Caco-2 (cell line): ENCODE data around the gene ACKR2. TPM values are rescaled to one million over a fixed set of nuclear protein-coding genes. Genes with fewer than 3 reads are reported as not detected.

ENCODE experiments used
- BruUV-seq: library from RNA; stranded (reverse); fragments of 400-500 nt; replicated peaks from 2 replicates; lab custom pipeline; 2021; lab: Mats Ljungman, UMichigan
- CTCF ChIA-PET: fragments of 300-600 bp; sonication (Branson Sonifier 250); formaldehyde crosslinking; loops from one replicate; lab custom pipeline; 2022; ENCODE audit warnings: antibody characterized with exemption; lab: Charles Lee
- POLR2A ChIA-PET: fragments of 300-600 bp; sonication (Branson Sonifier 250); formaldehyde crosslinking; loops from one replicate; lab custom pipeline; 2022; ENCODE audit warnings: antibody characterized with exemption; lab: Charles Lee
- DNase-seq, 2 experiments: peaks; one replicate each; pipeline versions ENCODE4 v3.0.0 to v3.0.0-alpha.2; 2020 to 2022
- H3K27me3 ChIP-seq: replicated peaks from 2 replicates; pipeline ENCODE4 v1.6.0; 2011; ENCODE audit warnings: low read length; ENCODE audit not compliant: control insufficient read depth, insufficient read depth
- H3K36me3 ChIP-seq: 2 replicates; pipeline ENCODE4 v1.5.1; 2011; ENCODE audit warnings: low read length; ENCODE audit not compliant: control insufficient read depth, insufficient read depth
- H3K4me1 ChIP-seq: fragments of 250-450 bp; sonication (Bioruptor Pico); 2 replicates; pipeline ENCODE4 v1.5.1; 2020; ENCODE audit warnings: mild to moderate bottlenecking
- H3K4me3 ChIP-seq: 2 replicates; pipeline ENCODE4 v1.5.1; 2011; ENCODE audit warnings: low read depth, mild to moderate bottlenecking, control low read depth, low read length
- H3K9me3 ChIP-seq: fragments of 250-450 bp; sonication (Bioruptor Pico); 2 replicates; pipeline ENCODE4 v1.5.1; 2020; ENCODE audit warnings: mild to moderate bottlenecking, moderate library complexity
- H3K27ac Mint-ChIP-seq: one replicate; pipeline ENCODE4 v1.8.0; 2022; ENCODE audit warnings: mixed read lengths; ENCODE audit not compliant: unreplicated experiment
- H3K27me3 Mint-ChIP-seq: one replicate; pipeline ENCODE4 v1.8.0; 2022; ENCODE audit warnings: mixed read lengths; ENCODE audit not compliant: insufficient read depth, unreplicated experiment
- H3K36me3 Mint-ChIP-seq: one replicate; pipeline ENCODE4 v1.8.0; 2022; ENCODE audit warnings: mild to moderate bottlenecking, mixed read lengths; ENCODE audit not compliant: insufficient read depth, unreplicated experiment
- H3K4me1 Mint-ChIP-seq: one replicate; pipeline ENCODE4 v1.8.0; 2022; ENCODE audit warnings: low read depth, mixed read lengths; ENCODE audit not compliant: unreplicated experiment
- H3K4me3 Mint-ChIP-seq: one replicate; pipeline ENCODE4 v1.8.0; 2022; ENCODE audit warnings: mild to moderate bottlenecking, moderate library complexity, mixed read lengths; ENCODE audit not compliant: unreplicated experiment
- H3K9me3 Mint-ChIP-seq: one replicate; pipeline ENCODE4 v1.8.0; 2022; ENCODE audit warnings: mixed read lengths; ENCODE audit not compliant: unreplicated experiment
- CTCF ChIP-seq, 2 experiments: fragments of 200-600 bp in 1 of 2; IDR thresholded peaks; 1 replicate in 1 of 2; 2 replicates in 1 of 2; pipeline versions ENCODE4 v1.5.1 to v1.8.0; 2011 to 2022; ENCODE audit warnings: antibody characterized with exemption in 1 of 2, control low read depth in 1 of 2, inconsistent platforms in 1 of 2, low read depth in 1 of 2, low read length in 1 of 2, mild to moderate bottlenecking in 1 of 2, moderate library complexity in 1 of 2; ENCODE audit not compliant: insufficient read depth in 1 of 2, severe bottlenecking in 1 of 2, unreplicated experiment in 1 of 2
- intact Hi-C: fragments of 100-400 bp; cut with micrococcal nuclease; formaldehyde crosslinking; loops from one replicate; pipeline ENCODE4 v1.10.0; 2022; ENCODE audit not compliant: unreplicated experiment
- total RNA-seq: library from RNA; stranded (reverse); gene quantifications from 2 replicates; pipeline ENCODE4 v1.2.3, GENCODE V29; 2022

Gene ACKR2
- total RNA-seq, 1 experiment from 2014 or later, result 3.5 TPM

GRCh38 chr3:42822828-42823227 is 13.6 kb downstream of the ACKR2 start:
- no TSS peak for BruUV-seq
- H3K4me3 Mint-ChIP-seq, result no peak overlapping the region
- no peaks in the 10 kb centered on the region for H3K36me3 Mint-ChIP-seq
- POLR2A ChIA-PET, result no interaction called here
- Histone ChIP-seq H3K36me3 (no peaks in the 10 kb centered on the region), H3K4me3 (no peak overlapping the region), H3K27me3 (no peaks in the 10 kb centered on the region), H3K4me1 (peaks cover 20% of the 10 kb centered on the region), H3K9me3 (no peaks in the 10 kb centered on the region)
- no peak for DNase-seq
- no peak overlapping the region for H3K27ac Mint-ChIP-seq
- H3K27me3 Mint-ChIP-seq, result no peaks in the 10 kb centered on the region
- peaks cover 35% of the 10 kb centered on the region for H3K4me1 Mint-ChIP-seq
- intact Hi-C loops, result no loop called here
- CTCF ChIA-PET, result no interaction called here
- no peak for TF ChIP-seq CTCF (IDR thresholded peaks at IDR 0.05; ENCODE audit: insufficient read depth in 1 of 2, low read depth in 1 of 2, low read length in 1 of 2, severe bottlenecking in 1 of 2, unreplicated experiment in 1 of 2)
- H3K9me3 Mint-ChIP-seq, result no peaks in the 10 kb centered on the region

- intact Hi-C loops, result no loop called here
- H3K4me3 Mint-ChIP-seq, result no peak overlapping the region
- DNase-seq, result no peak
- no peaks in the 10 kb centered on the region for H3K9me3 Mint-ChIP-seq
- no TSS peak for BruUV-seq
- Histone ChIP-seq H3K27me3 (no peaks in the 10 kb centered on the region), H3K4me1 (peaks cover 23% of the 10 kb centered on the region), H3K36me3 (no peaks in the 10 kb centered on the region), H3K9me3 (no peaks in the 10 kb centered on the region), H3K4me3 (no peak overlapping the region)
- no peak overlapping the region for H3K27ac Mint-ChIP-seq
- CTCF ChIA-PET, result no interaction called here
- no peak for TF ChIP-seq CTCF (IDR thresholded peaks at IDR 0.05; ENCODE audit: insufficient read depth in 1 of 2, low read depth in 1 of 2, low read length in 1 of 2, severe bottlenecking in 1 of 2, unreplicated experiment in 1 of 2)
- H3K36me3 Mint-ChIP-seq, result no peaks in the 10 kb centered on the region
- POLR2A ChIA-PET, result interaction anchor here (0.5 kb wide), 1 partner anchor 11 kb away, joined by 6 read pairs; no protein-coding TSS in a partner anchor
- peaks cover 36% of the 10 kb centered on the region for H3K4me1 Mint-ChIP-seq
- no peaks in the 10 kb centered on the region for H3K27me3 Mint-ChIP-seq
Measured at GRCh38 chr3:42823351-42823750, 14.1 kb downstream of the ACKR2 start.

GRCh38 chr3:42826141-42826540 is 16.9 kb downstream of the ACKR2 start:
- intact Hi-C loops, result no loop called here
- no TSS peak for BruUV-seq
- H3K4me1 ChIP-seq, result peaks cover 42% of the 10 kb centered on the region
- Mint-ChIP-seq H3K36me3 (peaks cover 6% of the 10 kb centered on the region), H3K4me1 (peaks cover 45% of the 10 kb centered on the region), H3K9me3 (no peaks in the 10 kb centered on the region), H3K27me3 (no peaks in the 10 kb centered on the region), H3K4me3 (no peak overlapping the region), H3K27ac (peak overlapping the region; percentile 10)
- H3K36me3 ChIP-seq, result no peaks in the 10 kb centered on the region
- H3K27me3 ChIP-seq, result no peaks in the 10 kb centered on the region
- H3K4me3 ChIP-seq, result no peak overlapping the region
- POLR2A ChIA-PET, result interaction anchor here (0.7 kb wide), 1 partner anchor 67 kb away, joined by 6 read pairs; no protein-coding TSS in a partner anchor
- no peak for DNase-seq
- no peaks in the 10 kb centered on the region for H3K9me3 ChIP-seq
- no peak for TF ChIP-seq CTCF (IDR thresholded peaks at IDR 0.05; ENCODE audit: insufficient read depth in 1 of 2, low read depth in 1 of 2, low read length in 1 of 2, severe bottlenecking in 1 of 2, unreplicated experiment in 1 of 2)
- CTCF ChIA-PET, result no interaction called here
